NCI-H1436 (cell line): ENCODE measurements around the gene CCDC137.

Experiments used
- DNase-seq: peaks from one replicate; lab custom pipeline; 2025; lab: John Stamatoyannopoulos, UW

The CCDC137 gene

DNA sequence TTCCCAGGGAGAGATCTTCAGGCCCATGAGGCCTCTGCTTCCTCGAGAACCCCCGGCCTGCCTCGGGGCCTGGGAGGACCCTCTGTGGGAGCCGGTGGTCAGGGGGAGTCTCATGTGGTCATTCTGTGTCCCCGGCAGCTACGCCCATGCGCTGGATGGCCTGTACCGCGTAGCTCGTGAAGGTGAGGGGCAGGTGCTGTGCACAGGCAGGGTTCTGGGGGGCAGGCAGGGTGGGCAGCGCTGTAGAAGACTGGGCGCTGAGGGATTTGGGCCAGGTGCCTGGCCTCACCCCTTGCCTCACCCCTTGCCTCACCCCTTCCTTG is 50.1 kb downstream of the CCDC137 start:
- no peak for DNase-seq

GRCh38 chr17:81717049-81717765 is 50.7 kb downstream of the CCDC137 start:
- no peak for DNase-seq

DNA sequence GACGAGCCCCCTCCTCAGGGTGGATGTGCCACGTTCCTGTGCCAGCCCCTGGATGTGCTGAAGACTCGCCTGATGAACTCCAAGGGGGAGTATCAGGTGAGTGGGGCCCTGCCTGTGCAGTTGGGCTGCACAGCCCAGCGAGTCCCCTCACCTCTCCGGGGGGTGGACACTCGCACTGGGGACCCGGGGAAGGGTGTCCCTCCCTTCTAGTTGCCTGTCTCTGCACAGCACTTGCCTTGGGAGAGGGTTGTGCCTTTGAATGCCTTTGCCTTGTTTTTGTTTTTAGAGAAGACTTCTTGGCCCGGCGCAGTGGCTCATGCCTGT is 51.2 kb downstream of the CCDC137 start:
- no peak for DNase-seq

DNA sequence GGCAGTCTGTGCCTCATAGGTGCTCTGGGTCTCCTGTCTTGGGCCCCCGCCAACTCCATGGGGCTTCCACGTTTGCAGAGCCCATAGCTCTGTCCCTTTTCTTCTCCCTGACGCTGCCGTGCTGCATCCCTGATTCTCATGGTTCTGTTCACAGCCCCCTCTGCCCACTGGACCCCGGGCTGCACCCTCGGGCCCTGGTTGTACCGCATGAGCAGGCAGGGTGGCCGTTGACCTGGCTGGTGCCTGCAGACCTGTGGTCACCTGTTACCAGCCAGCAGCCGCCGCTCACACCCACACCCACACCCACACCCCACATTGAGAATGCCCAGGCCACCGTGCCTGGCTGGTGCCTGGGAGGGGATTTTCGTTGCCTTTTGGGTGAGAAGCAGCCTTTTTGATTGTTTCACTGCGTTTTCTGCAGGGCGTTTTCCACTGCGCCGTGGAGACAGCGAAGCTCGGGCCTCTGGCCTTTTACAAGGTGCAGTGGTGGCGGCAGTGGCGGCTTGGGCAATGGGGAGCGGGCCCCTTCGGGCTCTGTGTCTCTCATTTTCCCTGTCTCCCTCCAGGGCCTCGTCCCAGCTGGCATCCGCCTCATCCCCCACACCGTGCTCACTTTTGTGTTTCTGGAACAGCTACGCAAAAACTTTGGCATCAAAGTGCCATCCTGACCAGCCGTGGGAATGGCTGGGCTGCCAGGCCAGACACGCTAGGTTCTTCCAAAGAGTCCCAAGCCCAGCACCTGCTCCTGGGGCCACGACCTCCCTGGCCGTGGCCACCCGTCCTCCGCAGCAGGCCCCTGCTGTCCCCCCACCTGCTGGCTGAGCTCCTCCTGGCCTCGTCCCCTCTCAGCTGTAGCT is 53.1 kb downstream of the CCDC137 start:
- DNase-seq, result no peak

DNA sequence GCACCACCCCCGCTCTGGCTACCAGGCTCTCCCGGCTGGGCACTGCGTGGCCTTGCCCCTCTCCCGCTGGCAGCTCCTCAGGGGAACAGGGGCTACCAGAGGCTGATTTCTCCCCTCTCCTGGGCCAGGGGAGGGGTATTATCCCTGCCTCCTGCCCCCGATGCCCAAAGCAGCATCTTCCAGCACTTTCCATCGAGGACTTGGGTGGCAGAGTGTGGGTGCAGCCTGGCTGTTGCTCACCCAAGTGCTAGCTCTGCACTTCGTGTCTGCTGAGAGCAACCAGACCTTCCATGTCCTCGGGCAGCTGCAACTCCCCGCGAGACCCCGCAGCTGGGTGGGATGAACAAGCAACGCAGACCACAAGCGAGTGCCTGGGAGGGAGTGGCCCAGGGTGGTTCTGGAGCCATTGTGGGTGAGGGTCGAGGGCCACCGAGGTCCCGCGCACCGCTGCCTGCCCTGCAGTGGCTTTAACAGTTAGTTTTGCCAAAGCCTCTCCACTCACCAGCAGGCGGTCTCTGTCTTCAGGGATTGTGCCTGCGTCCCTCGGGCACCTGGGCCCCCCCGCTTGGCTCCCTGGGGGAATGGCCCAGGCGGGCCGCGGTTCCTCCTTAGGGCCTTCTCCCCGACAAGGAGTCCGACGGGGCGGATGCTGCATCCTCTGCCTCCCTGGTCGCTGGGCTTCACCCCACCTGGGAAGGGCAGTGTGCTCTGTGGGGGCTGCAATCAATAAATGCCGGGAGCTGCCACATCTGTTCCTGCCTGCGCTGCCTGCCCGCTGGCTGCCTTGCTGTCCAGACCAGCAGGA is 53.9 kb downstream of the CCDC137 start:
- DNase-seq, result no peak

GRCh38 chr17:81722184-81723120 is 55.9 kb downstream of the CCDC137 start:
- no peak for DNase-seq
